ENCODE data around the gene LIN7C. TPM values are rescaled to one million over a fixed set of nuclear protein-coding genes. Genes with fewer than 3 reads are reported as not detected.

The LIN7C gene
- total and polyA plus RNA-seq, 4 donors = 5.2 to 43.7 (median 25.8) TPM

DNA sequence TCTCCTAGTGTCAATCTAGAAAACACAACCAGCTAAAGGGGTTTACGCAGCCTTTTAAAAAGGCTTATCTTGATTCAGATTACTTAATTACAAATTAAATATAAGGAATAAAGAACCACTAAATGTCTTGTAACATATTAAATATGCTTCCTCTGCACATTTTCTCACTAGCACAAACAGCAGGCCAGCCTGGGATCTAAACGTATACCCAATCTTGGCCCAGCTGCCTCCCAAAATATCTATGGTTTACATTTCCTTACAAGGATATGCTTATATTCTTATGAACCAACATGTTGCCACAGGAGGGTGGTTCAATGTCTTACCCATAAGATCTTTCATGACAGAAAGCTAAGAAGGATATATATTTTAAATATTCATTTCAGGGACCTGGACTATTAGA is 41.7 kb downstream of the LIN7C start:
- no peak for TF ChIP-seq CTCF (IDR thresholded peaks at IDR 0.05; ENCODE audit: low read depth, low read length, missing input control)
- TF ChIP-seq FOXA2 (IDR thresholded peaks at IDR 0.05) = no peak
- TF ChIP-seq JUND (IDR thresholded peaks at IDR 0.05) = no peak
- TF ChIP-seq SP1 (IDR thresholded peaks at IDR 0.05) = no peak
- no peak for TF ChIP-seq RAD21 (IDR thresholded peaks at IDR 0.05)
- no peak for TF ChIP-seq FOXA1 (IDR thresholded peaks at IDR 0.05)
- no peak for TF ChIP-seq HNF4G (IDR thresholded peaks at IDR 0.05)
- no peak for TF ChIP-seq RXRA (IDR thresholded peaks at IDR 0.05)
- no peak for TF ChIP-seq TAF1 (conservative IDR thresholded peaks at IDR 0.05)
- no peak for TF ChIP-seq ZBTB33 (IDR thresholded peaks at IDR 0.05)
- no peak for TF ChIP-seq NR2F2 (IDR thresholded peaks at IDR 0.05)
- no peak for TF ChIP-seq ATF3 (IDR thresholded peaks at IDR 0.05)
- no peak for TF ChIP-seq EGR1 (IDR thresholded peaks at IDR 0.05; ENCODE audit: low read depth in 2 of 2)
- WGBS = 72% methylated on average over 2 of the region's 2 CpGs
- Histone ChIP-seq H3K9ac (ENCODE audit: low read depth in 1 of 2, low read length in 2 of 2) (no peak overlapping the region), H3K27ac (ENCODE audit: low read depth in 1 of 2, low read length in 2 of 2) (no peak overlapping the region), H3K27me3 (ENCODE audit: control insufficient read depth in 4 of 4, insufficient read depth in 4 of 4, low read length in 3 of 4) (no peaks in the 10 kb centered on the region), H3K4me1 (ENCODE audit: control insufficient read depth in 4 of 4, insufficient read depth in 4 of 4, low read length in 3 of 4) (peaks cover 5 to 58% (median 35%) of the 10 kb centered on the region in 4 donors), H3K4me3 (ENCODE audit: low read depth in 1 of 3, low read length in 3 of 3) (no peak overlapping the region), H3K36me3 (ENCODE audit: control insufficient read depth in 4 of 4, insufficient read depth in 3 of 4, low read depth in 1 of 4, low read length in 3 of 4) (no peaks in the 10 kb centered on the region), H3K9me3 (ENCODE audit: control insufficient read depth in 4 of 4, low read length in 3 of 4) (no peaks in the 10 kb centered on the region)
- no peak for DNase-seq (ENCODE audit: low spot score)

GRCh38 chr11:27464289-27464696 is 42.3 kb downstream of the LIN7C start:
- H3K4me1 ChIP-seq (ENCODE audit: control insufficient read depth in 4 of 4, insufficient read depth in 4 of 4, low read length in 3 of 4) = peaks cover 5 to 55% (median 30%) of the 10 kb centered on the region in 4 donors

More at GRCh38 chr11:27464289-27464696, 42.3 kb downstream of the LIN7C start:
- WGBS = 85% methylated on average over 2 of the region's 2 CpGs
- no peak overlapping the region for H3K4me3 ChIP-seq (ENCODE audit: low read depth in 1 of 3, low read length in 3 of 3)
- TF ChIP-seq HNF4G (IDR thresholded peaks at IDR 0.05) (no peak), NR2F2 (IDR thresholded peaks at IDR 0.05) (no peak), GABPA (IDR thresholded peaks at IDR 0.05 in 1 of 2, conservative IDR thresholded peaks at IDR 0.05 in 1 of 2) (no peak), MAX (IDR thresholded peaks at IDR 0.05) (no peak), CTCF (IDR thresholded peaks at IDR 0.05; ENCODE audit: low read depth, low read length, missing input control) (no peak), SP1 (IDR thresholded peaks at IDR 0.05) (no peak), JUND (IDR thresholded peaks at IDR 0.05) (no peak), TAF1 (conservative IDR thresholded peaks at IDR 0.05) (no peak)
- no peak overlapping the region for H3K9ac ChIP-seq (ENCODE audit: low read depth in 1 of 2, low read length in 2 of 2)
- H3K27me3 ChIP-seq (ENCODE audit: control insufficient read depth in 4 of 4, insufficient read depth in 4 of 4, low read length in 3 of 4) = no peaks in the 10 kb centered on the region
- DNase-seq (ENCODE audit: low spot score) = no peak
- H3K36me3 ChIP-seq (ENCODE audit: control insufficient read depth in 4 of 4, insufficient read depth in 3 of 4, low read depth in 1 of 4, low read length in 3 of 4) = no peaks in the 10 kb centered on the region
- H3K9me3 ChIP-seq (ENCODE audit: control insufficient read depth in 4 of 4, low read length in 3 of 4) = no peaks in the 10 kb centered on the region
- H3K27ac ChIP-seq (ENCODE audit: low read depth in 1 of 2, low read length in 2 of 2) = peak overlapping the region in 1 of 2 donors; percentile 29

Data from liver (tissue), 9 donors.